H1 (cell line): Measurements from ENCODE around the gene RETREG1. TPM values are rescaled to one million over a fixed set of nuclear protein-coding genes. Genes with fewer than 3 reads are reported as not detected.

Experiments used
- EGR1 ChIP-seq: IDR thresholded peaks from 2 replicates; pipeline ENCODE4 v1.6.1; 2011; ENCODE audit warnings: low read depth, low read length, borderline replicate concordance
- PHF8 ChIP-seq: fragments of 200-600 bp; sonication (generic); conservative IDR thresholded peaks from 2 replicates; pipeline ENCODE4 v1.7.1; 2012; ENCODE audit warnings: low read depth, mild to moderate bottlenecking, inconsistent platforms, low read length, moderate library complexity
- RNF2 ChIP-seq: fragments of 200-900, 300-1000 bp; sonication (generic); IDR thresholded peaks from 2 replicates; pipeline ENCODE4 v1.7.1; 2016; ENCODE audit warnings: borderline replicate concordance, low read depth, mild to moderate bottlenecking, antibody characterized with exemption, low read length; ENCODE audit not compliant: poor library complexity, severe bottlenecking; ENCODE audit errors: missing control alignments
- SP2 ChIP-seq: IDR thresholded peaks from 2 replicates; pipeline ENCODE4 v1.6.1; 2012; ENCODE audit warnings: mild to moderate bottlenecking, low read length, inconsistent platforms
- TAF7 ChIP-seq: optimal IDR thresholded peaks from 2 replicates; pipeline ENCODE3; 2011; ENCODE audit warnings: low read depth, mild to moderate bottlenecking, inconsistent platforms, low read length, moderate library complexity, borderline replicate concordance
- TBP ChIP-seq: IDR thresholded peaks from 2 replicates; pipeline ENCODE4 v1.6.1; 2011; ENCODE audit warnings: low read depth, low read length, improper control_type of control experiment
- polyA plus RNA-seq, 7 experiments: library from polyadenylated mRNA; depleted of rRNA in 3 of 7; stranded (reverse) in 5 of 7; unstranded in 2 of 7; fragments of >200 nt in 5 of 7; fragments of 200-250 nt in 2 of 7; gene quantifications; 1 replicate in 5 of 7; 2 replicates in 1 of 7; 4 replicates in 1 of 7; pipeline versions ENCODE4 v1.2.1 to v1.2.3, GENCODE V29; 2011 to 2013; ENCODE audit warnings: missing spikeins in 2 of 7, mixed read lengths in 2 of 7
- total RNA-seq: library from RNA; stranded (reverse); fragmentation: NEBNext Ultra II Directional; extraction: Animal tissue kit (Norgen Biotek cat#: 25700); gene quantifications from 2 replicates; pipeline ENCODE4 v1.2.1, GENCODE V29; 2021
- TF ChIP-seq, protein P1 (sequence below): IDR thresholded peaks from 2 replicates; pipeline ENCODE4 v1.6.1; 2012; ENCODE audit warnings: low read length, inconsistent platforms
- TF ChIP-seq, protein P2 (sequence below): IDR thresholded peaks from 2 replicates; pipeline ENCODE4 v1.6.1; 2012; ENCODE audit warnings: inconsistent platforms

RETREG1 gene
- total and polyA plus RNA-seq, 2 of the 8 experiments (the other 6 are each of a cell fraction or from before 2014, with no cell fraction given) = 0.62 to 1.9 TPM

DNA sequence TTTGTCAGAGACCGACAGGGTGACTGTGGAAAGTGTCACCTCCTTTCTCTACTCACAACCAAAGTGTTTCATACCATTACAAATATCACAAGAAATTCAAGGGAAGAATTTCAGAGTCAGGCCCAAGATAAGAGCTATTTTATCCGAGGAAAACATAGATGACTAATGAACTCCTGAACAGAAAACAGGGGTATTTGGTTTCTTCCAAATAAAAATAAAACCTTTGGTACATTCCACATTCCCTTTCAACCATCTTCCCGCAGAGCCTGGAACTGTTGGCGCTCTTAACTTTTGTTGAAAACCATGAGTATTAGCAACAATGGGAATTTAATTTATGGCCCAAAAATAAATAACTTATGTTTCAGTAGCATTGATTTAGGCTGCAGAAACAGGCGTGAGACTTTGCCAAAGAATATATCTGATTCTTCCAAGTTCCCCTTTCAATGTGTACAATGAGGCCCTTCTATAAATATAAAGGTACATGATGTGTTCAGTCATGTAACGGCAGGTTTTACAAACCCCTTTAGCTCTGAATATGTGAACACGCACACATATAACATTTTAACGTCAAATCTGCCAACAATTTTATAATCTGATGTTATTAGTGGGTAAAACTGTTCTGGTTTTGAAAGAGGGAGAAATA is 69.5 kb downstream of the RETREG1 start (continued):
- TF ChIP-seq TAF7 (no peak), TBP (no peak), RNF2 (no peak), PHF8 (no peak), SP2 (no peak), EGR1 (no peak)
- TF ChIP-seq, protein P1, sequence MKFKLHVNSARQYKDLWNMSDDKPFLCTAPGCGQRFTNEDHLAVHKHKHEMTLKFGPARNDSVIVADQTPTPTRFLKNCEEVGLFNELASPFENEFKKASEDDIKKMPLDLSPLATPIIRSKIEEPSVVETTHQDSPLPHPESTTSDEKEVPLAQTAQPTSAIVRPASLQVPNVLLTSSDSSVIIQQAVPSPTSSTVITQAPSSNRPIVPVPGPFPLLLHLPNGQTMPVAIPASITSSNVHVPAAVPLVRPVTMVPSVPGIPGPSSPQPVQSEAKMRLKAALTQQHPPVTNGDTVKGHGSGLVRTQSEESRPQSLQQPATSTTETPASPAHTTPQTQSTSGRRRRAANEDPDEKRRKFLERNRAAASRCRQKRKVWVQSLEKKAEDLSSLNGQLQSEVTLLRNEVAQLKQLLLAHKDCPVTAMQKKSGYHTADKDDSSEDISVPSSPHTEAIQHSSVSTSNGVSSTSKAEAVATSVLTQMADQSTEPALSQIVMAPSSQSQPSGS = no peak
- TF ChIP-seq, protein P2, sequence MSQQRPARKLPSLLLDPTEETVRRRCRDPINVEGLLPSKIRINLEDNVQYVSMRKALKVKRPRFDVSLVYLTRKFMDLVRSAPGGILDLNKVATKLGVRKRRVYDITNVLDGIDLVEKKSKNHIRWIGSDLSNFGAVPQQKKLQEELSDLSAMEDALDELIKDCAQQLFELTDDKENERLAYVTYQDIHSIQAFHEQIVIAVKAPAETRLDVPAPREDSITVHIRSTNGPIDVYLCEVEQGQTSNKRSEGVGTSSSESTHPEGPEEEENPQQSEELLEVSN = no peak
